Parathyroid adenoma (tissue), 2 donors: ENCODE measurements around the gene PRMT5.
"Not testable (repeated sequence)": the region's sequence is repeated elsewhere in the genome, so short reads cannot be mapped to it uniquely, and the experiment has no call there.

Experiments used
- H2AFZ ChIP-seq: fragments of 300-600 bp; sonication (generic); one replicate; pipeline ENCODE4 v1.7.0; 2017; ENCODE audit warnings: antibody characterized with exemption, mild to moderate bottlenecking
- H3K27ac ChIP-seq: fragments of 300-600 bp; sonication (generic); one replicate; pipeline ENCODE4 v1.7.0; 2017
- H3K27me3 ChIP-seq: fragments of 300-600 bp; sonication (generic); one replicate; pipeline ENCODE4 v1.7.0; 2017; ENCODE audit warnings: low read length; ENCODE audit not compliant: control insufficient read depth, insufficient read depth
- H3K36me3 ChIP-seq: fragments of 300-600 bp; sonication (generic); one replicate; pipeline ENCODE4 v1.7.0; 2017; ENCODE audit warnings: low read length; ENCODE audit not compliant: control insufficient read depth, insufficient read depth
- H3K4me1 ChIP-seq: fragments of 300-600 bp; sonication (generic); one replicate; pipeline ENCODE4 v1.7.0; 2017; ENCODE audit warnings: control low read depth
- H3K4me2 ChIP-seq: fragments of 300-600 bp; sonication (generic); one replicate; pipeline ENCODE4 v1.7.0; 2017; ENCODE audit warnings: low read length
- H3K4me3 ChIP-seq: fragments of 300-600 bp; sonication (generic); one replicate; pipeline ENCODE4 v1.7.0; 2017; ENCODE audit warnings: low read depth, low read length
- H3K79me2 ChIP-seq: fragments of 300-600 bp; sonication (generic); one replicate; pipeline ENCODE4 v1.7.0; 2017; ENCODE audit warnings: control low read depth
- H3K9ac ChIP-seq: fragments of 300-600 bp; sonication (generic); one replicate; pipeline ENCODE4 v1.7.0; 2017; ENCODE audit warnings: mild to moderate bottlenecking
- H3K9me3 ChIP-seq: fragments of 300-600 bp; sonication (generic); one replicate; pipeline ENCODE4 v1.7.0; 2017; ENCODE audit warnings: low read length; ENCODE audit not compliant: control insufficient read depth
- CTCF ChIP-seq: fragments of 300-600 bp; sonication (generic); IDR thresholded peaks from one replicate; pipeline ENCODE4 v1.7.0; 2017; ENCODE audit warnings: antibody characterized with exemption, mild to moderate bottlenecking
- donor health status: primary hyperparathyroidism.

PRMT5 gene

GRCh38 chr14:22915886-22916521 is 13.2 kb downstream of the PRMT5 start:
- Histone ChIP-seq H3K79me2 (peaks cover 52% of the 10 kb centered on the region), H3K9me3 (no peaks in the 10 kb centered on the region), H3K36me3 (no peaks in the 10 kb centered on the region), H2AFZ (no peak overlapping the region), H3K4me1 (peaks cover 20% of the 10 kb centered on the region), H3K27ac (no peak overlapping the region), H3K4me3 (no peak overlapping the region), H3K27me3 (no peaks in the 10 kb centered on the region), H3K4me2 (no peak overlapping the region), H3K9ac (no peak overlapping the region)
- TF ChIP-seq CTCF = no peak

DNA sequence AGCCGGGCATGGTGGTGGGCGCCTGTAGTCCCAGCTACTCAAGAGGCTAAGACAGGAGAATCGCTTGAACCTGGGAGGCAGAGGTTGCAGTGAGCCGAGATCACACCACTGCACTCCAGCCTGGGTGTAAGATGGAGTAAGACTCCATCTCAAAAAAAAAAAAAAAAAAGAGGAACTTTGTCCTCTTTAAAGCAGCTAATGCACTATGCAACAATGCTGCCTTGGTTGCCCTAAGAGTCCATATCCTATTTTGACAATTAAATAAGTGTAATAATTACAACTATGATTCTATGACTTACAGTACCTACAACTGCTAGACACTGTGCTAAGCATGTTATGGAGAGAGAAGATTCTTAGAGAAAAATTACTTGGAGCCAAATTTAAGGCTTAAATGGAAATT is 14.3 kb downstream of the PRMT5 start:
- not testable (repeated sequence) for H3K4me3 ChIP-seq, H3K27me3 ChIP-seq, H3K9ac ChIP-seq, H2AFZ ChIP-seq, H3K27ac ChIP-seq, H3K36me3 ChIP-seq, H3K9me3 ChIP-seq, H3K4me2 ChIP-seq
- Histone ChIP-seq H3K79me2 (peaks cover 56% of the 10 kb centered on the region), H3K4me1 (peaks cover 20% of the 10 kb centered on the region)

DNA sequence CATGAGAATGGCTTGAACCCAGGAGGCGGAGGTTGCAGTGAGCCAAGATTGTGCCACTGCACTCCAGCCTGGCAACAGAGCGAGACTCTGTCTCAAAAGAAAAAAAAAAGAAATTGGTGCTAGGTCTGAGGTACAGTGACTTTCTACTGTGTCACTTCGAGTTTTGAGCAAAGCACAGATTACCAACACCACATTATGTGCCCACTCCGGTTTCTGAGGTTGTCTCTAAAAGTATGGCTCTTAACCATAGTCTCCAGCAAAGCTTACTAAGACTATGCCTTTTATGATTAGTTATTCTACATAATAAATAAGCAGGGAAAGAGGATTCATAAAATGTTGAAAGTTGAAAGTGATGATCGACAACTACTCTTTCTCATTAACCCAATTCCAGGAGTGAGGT is 18.3 kb downstream of the PRMT5 start:
- no peak overlapping the region for H3K9ac ChIP-seq
- peaks cover 46% of the 10 kb centered on the region for H3K79me2 ChIP-seq
- H3K4me1 ChIP-seq = no peaks in the 10 kb centered on the region
- no peaks in the 10 kb centered on the region for H3K36me3 ChIP-seq
- H3K9me3 ChIP-seq = no peaks in the 10 kb centered on the region
- H3K27me3 ChIP-seq = no peaks in the 10 kb centered on the region
- no peak overlapping the region for H3K4me3 ChIP-seq
- no peak for TF ChIP-seq CTCF
- H3K4me2 ChIP-seq = no peak overlapping the region
- H2AFZ ChIP-seq = no peak overlapping the region
- no peak overlapping the region for H3K27ac ChIP-seq

DNA sequence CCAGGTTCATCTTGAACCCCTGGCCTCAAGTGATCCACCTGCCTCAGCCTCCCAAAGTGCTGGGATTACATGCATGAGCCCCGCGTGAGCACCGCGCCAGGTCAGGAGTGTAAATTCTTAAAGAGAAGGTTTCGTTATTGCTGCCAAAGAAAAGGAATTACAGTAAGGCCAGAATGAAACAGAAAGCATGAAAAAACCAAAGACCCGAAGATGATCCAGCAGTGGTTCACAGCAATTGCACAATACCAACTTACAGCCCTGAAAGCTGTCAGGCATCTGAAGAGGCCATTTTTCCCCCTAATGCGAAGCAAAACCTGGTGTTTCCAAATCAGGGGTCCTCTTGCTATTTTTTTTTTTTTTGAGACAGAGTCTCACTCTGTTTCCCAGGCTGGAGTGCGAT is 20.6 kb downstream of the PRMT5 start:
- Histone ChIP-seq H3K9me3 (no peaks in the 10 kb centered on the region), H3K79me2 (peaks cover 33% of the 10 kb centered on the region), H3K4me2 (no peak overlapping the region), H3K4me1 (no peaks in the 10 kb centered on the region), H3K27me3 (no peaks in the 10 kb centered on the region), H3K36me3 (no peaks in the 10 kb centered on the region), H3K4me3 (no peak overlapping the region), H3K9ac (no peak overlapping the region), H3K27ac (no peak overlapping the region), H2AFZ (no peak overlapping the region)
- no peak for TF ChIP-seq CTCF

DNA sequence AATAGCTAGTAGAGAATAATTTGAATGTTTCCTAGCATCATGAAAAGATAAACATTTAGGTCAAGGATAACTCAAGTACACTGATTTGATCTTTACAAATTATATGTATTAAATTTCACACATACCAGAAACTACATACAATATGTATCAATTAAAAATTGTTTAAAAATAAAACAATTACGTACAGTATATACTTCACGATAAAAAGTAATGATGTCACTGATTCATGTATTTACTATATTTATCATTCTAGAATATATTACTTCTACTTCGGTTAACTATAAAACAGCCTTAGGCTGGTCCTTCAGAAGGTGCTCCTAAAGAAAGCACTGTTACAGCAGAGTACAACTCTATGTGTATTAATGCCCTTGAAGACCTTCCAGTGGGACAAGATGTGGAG is 21.7 kb downstream of the PRMT5 start:
- Histone ChIP-seq H3K9me3 (no peaks in the 10 kb centered on the region), H3K4me1 (no peaks in the 10 kb centered on the region), H3K27me3 (no peaks in the 10 kb centered on the region), H3K36me3 (no peaks in the 10 kb centered on the region), H3K27ac (no peak overlapping the region), H3K9ac (no peak overlapping the region), H2AFZ (no peak overlapping the region), H3K4me2 (no peak overlapping the region), H3K4me3 (no peak overlapping the region), H3K79me2 (peaks cover 30% of the 10 kb centered on the region)
- TF ChIP-seq CTCF = no peak
